Panc1 (cell line): Measurements from ENCODE around the gene AADAC. TPM values are rescaled to one million over a fixed set of nuclear protein-coding genes. Genes with fewer than 3 reads are reported as not detected.
"Not testable (repeated sequence)": the region's sequence is repeated elsewhere in the genome, so short reads cannot be mapped to it uniquely, and the experiment has no call there.

Experiments used
- ATAC-seq: fragments of 200-7000 bp; cut with Tn5 transposase; 2 replicates; pipeline ENCODE4 v1.9.1; 2020; ENCODE audit warnings: mild to moderate bottlenecking, moderate library complexity
- BruUV-seq: library from RNA; stranded (reverse); fragments of 400-500 nt; replicated peaks from 2 replicates; lab custom pipeline; 2021; lab: Mats Ljungman, UMichigan
- CTCF ChIA-PET: fragments of 300-600 bp; sonication (Branson Sonifier 250); formaldehyde crosslinking; loops from one replicate; lab custom pipeline; 2022; ENCODE audit warnings: antibody characterized with exemption; lab: Charles Lee
- POLR2A ChIA-PET: fragments of 300-600 bp; sonication (Branson Sonifier 250); formaldehyde crosslinking; loops from one replicate; lab custom pipeline; 2022; ENCODE audit warnings: antibody characterized with exemption; lab: Charles Lee
- DNase-seq: peaks from one replicate; pipeline ENCODE4 v3.0.0-alpha.2; 2010; ENCODE audit warnings: low read depth, low spot score
- H3K27ac ChIP-seq: 2 replicates; pipeline ENCODE4 v1.5.1; 2011; ENCODE audit warnings: mild to moderate bottlenecking, low read length, inconsistent platforms
- H3K27me3 ChIP-seq: fragments of 200-500 bp; sonication (Bioruptor generic); 2 replicates; pipeline ENCODE4 v1.6.0; 2014; ENCODE audit warnings: low read length, inconsistent platforms; ENCODE audit not compliant: control insufficient read depth, insufficient read depth
- H3K36me3 ChIP-seq: fragments of 200-500 bp; sonication (Bioruptor generic); 2 replicates; pipeline ENCODE4 v1.5.1; 2014; ENCODE audit warnings: inconsistent platforms, mild to moderate bottlenecking, low read length, moderate library complexity; ENCODE audit not compliant: control insufficient read depth, insufficient read depth
- H3K4me1 ChIP-seq: 2 replicates; pipeline ENCODE4 v1.5.1; 2011; ENCODE audit warnings: inconsistent platforms, mild to moderate bottlenecking, low read length, moderate library complexity; ENCODE audit not compliant: control insufficient read depth, insufficient read depth
- H3K4me3 ChIP-seq, 2 experiments: 2 replicates each; pipeline ENCODE4 v1.5.1; 2011 to 2012; ENCODE audit warnings: low read depth in 2 of 2, low read length in 2 of 2, mild to moderate bottlenecking in 2 of 2, inconsistent platforms in 1 of 2, moderate library complexity in 1 of 2
- H3K9me3 ChIP-seq: fragments of 200-500 bp; sonication (Bioruptor generic); 2 replicates; pipeline ENCODE4 v1.5.1; 2014; ENCODE audit warnings: low read depth, mild to moderate bottlenecking, inconsistent platforms, low read length, moderate library complexity; ENCODE audit not compliant: control insufficient read depth, insufficient read depth
- POLR2AphosphoS5 ChIP-seq: IDR thresholded peaks from 2 replicates; pipeline ENCODE4 v1.6.1; 2012; ENCODE audit warnings: mild to moderate bottlenecking, low read depth, low read length, moderate library complexity
- SIN3A ChIP-seq: IDR thresholded peaks from 2 replicates; pipeline ENCODE4 v1.6.1; 2012; ENCODE audit warnings: low read depth, mild to moderate bottlenecking, low read length, moderate library complexity, borderline replicate concordance; ENCODE audit not compliant: insufficient read depth
- TCF7L2 ChIP-seq: IDR thresholded peaks from 2 replicates; pipeline ENCODE4 v1.6.1; 2011; ENCODE audit warnings: mild to moderate bottlenecking, low read depth, low read length, inconsistent platforms
- in situ Hi-C: cut with HindIII; loops from 2 replicates; pipeline ENCODE4 v1.10.0; 2016; ENCODE audit warnings: low sequenced_read_pairs, low pct_unique_long_range_greater_than_20kb
- intact Hi-C: fragments of 100-400 bp; cut with micrococcal nuclease; formaldehyde crosslinking; loops from one replicate; pipeline ENCODE4 v1.10.0; 2022; ENCODE audit not compliant: unreplicated experiment
- total RNA-seq: library from RNA; stranded (reverse); gene quantifications from one replicate; pipeline ENCODE4 v1.2.1, GENCODE V29; 2021; ENCODE audit not compliant: unreplicated experiment
- TF ChIP-seq, protein P1 (sequence below), 2 experiments: IDR thresholded peaks; 2 replicates each; pipeline ENCODE4 v1.6.1; 2011 to 2012; ENCODE audit warnings: low read depth in 2 of 2, control low read depth in 1 of 2, low read length in 1 of 2, mild to moderate bottlenecking in 1 of 2, moderate library complexity in 1 of 2; ENCODE audit not compliant: insufficient read depth in 1 of 2
- TF ChIP-seq, protein P2 (sequence below): fragments of 450-650 bp; IDR thresholded peaks from 2 replicates; pipeline ENCODE4 v1.5.1; 2017; ENCODE audit warnings: mild to moderate bottlenecking

The AADAC gene
- total RNA-seq, 1 experiment from 2014 or later = 0.26 TPM

DNA sequence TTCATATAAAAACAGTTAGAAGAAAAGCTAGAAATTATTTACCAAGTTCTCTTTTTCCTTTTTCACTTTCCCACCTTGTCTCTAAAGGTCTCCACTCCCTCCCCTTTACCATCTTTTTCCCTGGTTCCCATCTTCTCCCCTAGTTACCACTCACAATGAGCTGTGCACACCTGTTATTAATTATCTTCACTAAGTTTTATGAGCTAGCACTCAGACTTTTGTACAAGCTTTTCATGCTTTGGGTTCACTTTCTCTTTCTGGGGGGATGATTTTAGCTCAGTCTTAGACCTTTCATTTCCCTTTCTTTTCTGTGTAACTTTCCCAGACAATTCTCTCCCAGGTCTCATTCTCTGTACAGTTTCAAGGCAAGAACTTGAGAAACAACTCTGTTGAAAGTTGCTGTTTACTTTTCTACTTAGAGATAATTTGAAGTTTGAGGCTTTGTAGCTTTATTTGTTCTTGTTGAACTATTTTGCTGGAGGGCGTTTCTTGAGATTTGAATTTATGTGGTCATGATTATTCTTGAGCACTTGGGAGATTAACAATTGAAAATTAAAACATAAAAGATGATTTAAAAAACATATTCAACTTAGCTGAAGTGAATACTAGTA, 24.0 kb upstream of the AADAC start:
- H3K9me3 ChIP-seq = no peaks in the 10 kb centered on the region
- POLR2A ChIA-PET = no interaction called here
- TF ChIP-seq, protein P1, sequence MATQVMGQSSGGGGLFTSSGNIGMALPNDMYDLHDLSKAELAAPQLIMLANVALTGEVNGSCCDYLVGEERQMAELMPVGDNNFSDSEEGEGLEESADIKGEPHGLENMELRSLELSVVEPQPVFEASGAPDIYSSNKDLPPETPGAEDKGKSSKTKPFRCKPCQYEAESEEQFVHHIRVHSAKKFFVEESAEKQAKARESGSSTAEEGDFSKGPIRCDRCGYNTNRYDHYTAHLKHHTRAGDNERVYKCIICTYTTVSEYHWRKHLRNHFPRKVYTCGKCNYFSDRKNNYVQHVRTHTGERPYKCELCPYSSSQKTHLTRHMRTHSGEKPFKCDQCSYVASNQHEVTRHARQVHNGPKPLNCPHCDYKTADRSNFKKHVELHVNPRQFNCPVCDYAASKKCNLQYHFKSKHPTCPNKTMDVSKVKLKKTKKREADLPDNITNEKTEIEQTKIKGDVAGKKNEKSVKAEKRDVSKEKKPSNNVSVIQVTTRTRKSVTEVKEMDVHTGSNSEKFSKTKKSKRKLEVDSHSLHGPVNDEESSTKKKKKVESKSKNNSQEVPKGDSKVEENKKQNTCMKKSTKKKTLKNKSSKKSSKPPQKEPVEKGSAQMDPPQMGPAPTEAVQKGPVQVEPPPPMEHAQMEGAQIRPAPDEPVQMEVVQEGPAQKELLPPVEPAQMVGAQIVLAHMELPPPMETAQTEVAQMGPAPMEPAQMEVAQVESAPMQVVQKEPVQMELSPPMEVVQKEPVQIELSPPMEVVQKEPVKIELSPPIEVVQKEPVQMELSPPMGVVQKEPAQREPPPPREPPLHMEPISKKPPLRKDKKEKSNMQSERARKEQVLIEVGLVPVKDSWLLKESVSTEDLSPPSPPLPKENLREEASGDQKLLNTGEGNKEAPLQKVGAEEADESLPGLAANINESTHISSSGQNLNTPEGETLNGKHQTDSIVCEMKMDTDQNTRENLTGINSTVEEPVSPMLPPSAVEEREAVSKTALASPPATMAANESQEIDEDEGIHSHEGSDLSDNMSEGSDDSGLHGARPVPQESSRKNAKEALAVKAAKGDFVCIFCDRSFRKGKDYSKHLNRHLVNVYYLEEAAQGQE (IDR thresholded peaks at IDR 0.05; ENCODE audit: insufficient read depth in 1 of 2, low read depth in 2 of 2, low read length in 1 of 2) = no peak
- TF ChIP-seq TCF7L2 (no peak), POLR2AphosphoS5 (no peak), SIN3A (no peak)
- TF ChIP-seq, protein P2, sequence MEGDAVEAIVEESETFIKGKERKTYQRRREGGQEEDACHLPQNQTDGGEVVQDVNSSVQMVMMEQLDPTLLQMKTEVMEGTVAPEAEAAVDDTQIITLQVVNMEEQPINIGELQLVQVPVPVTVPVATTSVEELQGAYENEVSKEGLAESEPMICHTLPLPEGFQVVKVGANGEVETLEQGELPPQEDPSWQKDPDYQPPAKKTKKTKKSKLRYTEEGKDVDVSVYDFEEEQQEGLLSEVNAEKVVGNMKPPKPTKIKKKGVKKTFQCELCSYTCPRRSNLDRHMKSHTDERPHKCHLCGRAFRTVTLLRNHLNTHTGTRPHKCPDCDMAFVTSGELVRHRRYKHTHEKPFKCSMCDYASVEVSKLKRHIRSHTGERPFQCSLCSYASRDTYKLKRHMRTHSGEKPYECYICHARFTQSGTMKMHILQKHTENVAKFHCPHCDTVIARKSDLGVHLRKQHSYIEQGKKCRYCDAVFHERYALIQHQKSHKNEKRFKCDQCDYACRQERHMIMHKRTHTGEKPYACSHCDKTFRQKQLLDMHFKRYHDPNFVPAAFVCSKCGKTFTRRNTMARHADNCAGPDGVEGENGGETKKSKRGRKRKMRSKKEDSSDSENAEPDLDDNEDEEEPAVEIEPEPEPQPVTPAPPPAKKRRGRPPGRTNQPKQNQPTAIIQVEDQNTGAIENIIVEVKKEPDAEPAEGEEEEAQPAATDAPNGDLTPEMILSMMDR = no peak
- no peaks in the 10 kb centered on the region for H3K27me3 ChIP-seq
- no peak for DNase-seq
- H3K27ac ChIP-seq = no peak overlapping the region
- CTCF ChIA-PET = no interaction called here
- intact Hi-C loops (no loop called here), in situ Hi-C loops (no loop called here)
- H3K4me1 ChIP-seq = no peaks in the 10 kb centered on the region
- H3K4me3 ChIP-seq = no peak overlapping the region
- no TSS peak for BruUV-seq
- no peak for ATAC-seq
- H3K36me3 ChIP-seq = no peaks in the 10 kb centered on the region

DNA sequence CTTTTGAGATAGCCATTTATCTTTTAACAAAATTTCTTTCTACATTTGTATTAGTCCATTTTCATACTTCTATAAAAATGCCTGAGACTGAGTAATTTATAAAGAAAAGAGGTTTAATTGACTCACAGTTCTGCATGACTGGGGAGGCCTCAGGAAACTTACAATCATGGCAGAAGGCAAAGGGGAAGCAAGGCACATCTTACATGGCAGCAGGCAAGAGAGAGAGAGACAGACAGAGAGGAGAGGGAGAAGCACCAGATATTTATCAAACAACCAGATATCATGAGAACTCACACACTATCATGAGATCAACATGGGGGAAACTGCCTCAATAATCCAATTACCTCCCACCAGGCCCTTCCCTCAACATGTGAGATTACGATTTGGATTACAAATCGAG, 23.2 kb upstream of the AADAC start:
- H3K27ac ChIP-seq, ATAC-seq, H3K9me3 ChIP-seq, H3K27me3 ChIP-seq, H3K4me3 ChIP-seq, POLR2A ChIA-PET, DNase-seq, H3K4me1 ChIP-seq, BruUV-seq, H3K36me3 ChIP-seq, in situ Hi-C loops, CTCF ChIA-PET, intact Hi-C loops: not testable (repeated sequence)

DNA sequence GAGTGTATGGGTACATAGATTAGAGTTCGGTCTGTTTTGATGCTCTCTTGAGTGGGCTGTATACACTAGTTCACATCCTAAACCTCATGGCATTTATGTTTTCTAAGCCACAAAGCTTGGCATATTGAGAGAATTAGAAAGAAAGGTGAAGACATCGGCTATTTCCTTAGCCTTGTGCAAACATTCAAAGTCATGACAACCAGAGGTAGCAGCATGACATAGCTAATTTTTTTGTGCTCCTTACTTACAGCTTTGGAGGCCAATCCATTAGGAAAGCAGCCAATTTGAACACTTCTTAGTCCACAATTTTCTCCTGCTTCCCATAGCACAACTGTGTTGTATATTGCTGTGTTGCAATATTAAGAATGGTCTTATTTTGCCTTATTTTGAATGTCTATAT, 21.5 kb upstream of the AADAC start:
- no peak overlapping the region for H3K4me3 ChIP-seq
- no peaks in the 10 kb centered on the region for H3K9me3 ChIP-seq
- CTCF ChIA-PET = no interaction called here
- H3K27ac ChIP-seq = no peak overlapping the region
- POLR2A ChIA-PET = no interaction called here
- DNase-seq (no peak), ATAC-seq (no peak)
- no peaks in the 10 kb centered on the region for H3K36me3 ChIP-seq
- intact Hi-C loops (no loop called here), in situ Hi-C loops (no loop called here)
- no peaks in the 10 kb centered on the region for H3K4me1 ChIP-seq
- no peaks in the 10 kb centered on the region for H3K27me3 ChIP-seq
- TF ChIP-seq, protein P2 = no peak
- TF ChIP-seq SIN3A (no peak), TCF7L2 (no peak), POLR2AphosphoS5 (no peak)
- TF ChIP-seq, protein P1 (IDR thresholded peaks at IDR 0.05; ENCODE audit: insufficient read depth in 1 of 2, low read depth in 2 of 2, low read length in 1 of 2) = no peak
- BruUV-seq = no TSS peak
